22Rv1 (cell line): ENCODE data around the gene VIP.

Experiments
- ZFX ChIP-seq: fragments of 450-650 bp; IDR thresholded peaks from 2 replicates; pipeline ENCODE4 v1.6.1; 2017; ENCODE audit warnings: antibody characterized with exemption, borderline replicate concordance
- TF ChIP-seq, protein P1 (sequence below): fragments of 450-650 bp; IDR thresholded peaks from 2 replicates; pipeline ENCODE4 v1.5.1; 2017; ENCODE audit warnings: mild to moderate bottlenecking

DNA sequence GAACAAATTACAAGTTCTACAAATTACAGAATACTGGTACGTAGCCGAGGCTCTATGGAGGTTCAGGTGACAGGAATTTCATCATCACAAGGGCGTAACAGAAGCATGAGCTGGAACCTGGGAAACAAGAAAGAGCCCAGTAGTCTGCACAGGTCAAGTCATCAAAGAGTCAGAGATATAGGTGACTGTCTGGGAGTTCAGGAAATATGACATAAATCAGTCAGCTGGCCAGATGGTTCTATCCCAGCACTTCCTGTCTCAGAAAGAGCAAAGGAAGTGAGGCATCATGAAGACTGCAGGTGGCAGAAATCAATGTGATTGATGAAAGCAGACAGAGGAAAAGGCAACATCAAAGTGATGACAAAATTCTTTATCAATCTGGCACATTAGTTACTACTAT lies 29.6 kb upstream of the VIP start:
- TF ChIP-seq, protein P1, sequence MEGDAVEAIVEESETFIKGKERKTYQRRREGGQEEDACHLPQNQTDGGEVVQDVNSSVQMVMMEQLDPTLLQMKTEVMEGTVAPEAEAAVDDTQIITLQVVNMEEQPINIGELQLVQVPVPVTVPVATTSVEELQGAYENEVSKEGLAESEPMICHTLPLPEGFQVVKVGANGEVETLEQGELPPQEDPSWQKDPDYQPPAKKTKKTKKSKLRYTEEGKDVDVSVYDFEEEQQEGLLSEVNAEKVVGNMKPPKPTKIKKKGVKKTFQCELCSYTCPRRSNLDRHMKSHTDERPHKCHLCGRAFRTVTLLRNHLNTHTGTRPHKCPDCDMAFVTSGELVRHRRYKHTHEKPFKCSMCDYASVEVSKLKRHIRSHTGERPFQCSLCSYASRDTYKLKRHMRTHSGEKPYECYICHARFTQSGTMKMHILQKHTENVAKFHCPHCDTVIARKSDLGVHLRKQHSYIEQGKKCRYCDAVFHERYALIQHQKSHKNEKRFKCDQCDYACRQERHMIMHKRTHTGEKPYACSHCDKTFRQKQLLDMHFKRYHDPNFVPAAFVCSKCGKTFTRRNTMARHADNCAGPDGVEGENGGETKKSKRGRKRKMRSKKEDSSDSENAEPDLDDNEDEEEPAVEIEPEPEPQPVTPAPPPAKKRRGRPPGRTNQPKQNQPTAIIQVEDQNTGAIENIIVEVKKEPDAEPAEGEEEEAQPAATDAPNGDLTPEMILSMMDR = no peak
- TF ChIP-seq ZFX = no peak
